Endodermal cell (in vitro differentiated cells): ENCODE data around the gene KCNK4. TPM values are rescaled to one million over a fixed set of nuclear protein-coding genes. Genes with fewer than 3 reads are reported as not detected.

Experiments used
- DNase-seq: peaks from one replicate; pipeline ENCODE4 v3.0.0-alpha.2; 2017
- H3K27ac ChIP-seq: 2 replicates; pipeline ENCODE4 v1.5.1; 2013; ENCODE audit warnings: mild to moderate bottlenecking, low read depth, low read length, moderate library complexity
- H3K27me3 ChIP-seq: 2 replicates; pipeline ENCODE4 v1.6.1; 2013; ENCODE audit warnings: mild to moderate bottlenecking, low read length, moderate library complexity; ENCODE audit not compliant: insufficient read depth, control insufficient read depth, poor library complexity, severe bottlenecking
- H3K36me3 ChIP-seq: 2 replicates; pipeline ENCODE4 v1.7.0; 2013; ENCODE audit warnings: mild to moderate bottlenecking, low read length, moderate library complexity; ENCODE audit not compliant: control insufficient read depth, insufficient read depth
- H3K4me1 ChIP-seq: one replicate; pipeline ENCODE4 v1.7.0; 2013; ENCODE audit warnings: low read length; ENCODE audit not compliant: control insufficient read depth, insufficient read depth
- H3K4me3 ChIP-seq: 2 replicates; pipeline ENCODE4 v1.5.1; 2013; ENCODE audit warnings: mild to moderate bottlenecking, low read length, moderate library complexity
- H3K9ac ChIP-seq: 2 replicates; pipeline ENCODE4 v1.6.1; 2013; ENCODE audit warnings: mild to moderate bottlenecking, low read length, moderate library complexity; ENCODE audit not compliant: poor library complexity, severe bottlenecking; ENCODE audit errors: extremely low read depth
- H3K9me3 ChIP-seq: 2 replicates; pipeline ENCODE4 v1.6.1; 2013; ENCODE audit warnings: mild to moderate bottlenecking, low read length, moderate library complexity; ENCODE audit not compliant: control insufficient read depth
- H3K27ac Mint-ChIP-seq: 2 replicates; pipeline ENCODE4 v1.8.0; 2020; ENCODE audit warnings: mixed read lengths
- H3K27me3 Mint-ChIP-seq: 2 replicates; pipeline ENCODE4 v1.8.0; 2021; ENCODE audit warnings: mild to moderate bottlenecking, mixed read lengths; ENCODE audit not compliant: insufficient read depth
- H3K36me3 Mint-ChIP-seq: 2 replicates; pipeline ENCODE4 v1.8.0; 2020; ENCODE audit warnings: low read depth, mixed read lengths
- H3K4me1 Mint-ChIP-seq: 2 replicates; pipeline ENCODE4 v1.8.0; 2020; ENCODE audit warnings: mixed read lengths
- H3K4me3 Mint-ChIP-seq: 2 replicates; pipeline ENCODE4 v1.8.0; 2020; ENCODE audit warnings: mild to moderate bottlenecking, moderate library complexity, mixed read lengths
- H3K9me3 Mint-ChIP-seq: 2 replicates; pipeline ENCODE4 v1.8.0; 2020; ENCODE audit warnings: mild to moderate bottlenecking, mixed read lengths
- WGBS, 2 experiments: methylation state at CpG; one replicate each; pipeline versions ENCODE4 v1.1.5 to v1.1.7; 2013; ENCODE audit warnings: missing lambda C conversion rate in 2 of 2, mixed read lengths in 1 of 2; ENCODE audit not compliant: insufficient coverage in 1 of 2, insufficient read length in 1 of 2; 5-methylcytosine and 5-hydroxymethylcytosine counted together
- total RNA-seq, 2 donors: library from RNA; stranded (reverse); fragmentation: NEBNext Ultra II Directional in 1 of 2; extraction: Animal tissue kit (Norgen Biotek cat#: 25700) in 1 of 2; gene quantifications; 2 replicates in 1 of 2; 3 replicates in 1 of 2; pipeline ENCODE4 v1.2.1, GENCODE V29; 2021
- TF ChIP-seq, protein P1 (sequence below): fragments of 200-600 bp; sonication (generic); conservative IDR thresholded peaks from 2 replicates; pipeline ENCODE4 v1.5.0; 2021; ENCODE audit warnings: antibody characterized with exemption, mild to moderate bottlenecking

Gene KCNK4
- total RNA-seq, 2 donors from 2014 or later = not detected

DNA sequence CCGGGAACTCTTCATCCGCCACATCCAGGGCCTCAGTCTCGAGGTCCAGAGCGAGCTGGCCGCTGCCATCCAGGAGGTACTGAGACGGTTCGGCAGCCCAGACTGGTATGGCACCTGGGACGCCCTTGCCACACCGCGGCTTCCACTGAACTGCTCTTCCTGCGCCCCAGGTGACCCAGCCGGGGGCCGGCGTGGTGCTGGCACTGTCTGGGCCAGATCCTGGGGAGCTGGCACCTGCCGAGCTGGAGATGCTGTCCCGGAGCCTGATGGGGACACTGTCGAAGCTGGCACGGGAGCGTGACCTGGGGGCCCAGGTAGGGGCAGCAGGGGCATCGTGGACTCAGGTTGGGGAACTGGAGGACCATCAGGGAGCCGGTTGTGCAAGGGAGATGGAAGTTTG is 50.3 kb downstream of the KCNK4 start:
- no peak for DNase-seq
- Histone ChIP-seq H3K9ac (no peak overlapping the region), H3K27ac (no peak overlapping the region), H3K27me3 (no peaks in the 10 kb centered on the region), H3K36me3 (no peaks in the 10 kb centered on the region), H3K4me1 (no peaks in the 10 kb centered on the region), H3K9me3 (no peaks in the 10 kb centered on the region), H3K4me3 (no peak overlapping the region)
- Mint-ChIP-seq H3K27me3 (peaks cover 13% of the 10 kb centered on the region), H3K4me3 (peak overlapping the region; percentile 59), H3K27ac (no peak overlapping the region), H3K9me3 (no peaks in the 10 kb centered on the region), H3K4me1 (peaks cover 7% of the 10 kb centered on the region), H3K36me3 (peaks cover 3% of the 10 kb centered on the region)
- TF ChIP-seq, protein P1, sequence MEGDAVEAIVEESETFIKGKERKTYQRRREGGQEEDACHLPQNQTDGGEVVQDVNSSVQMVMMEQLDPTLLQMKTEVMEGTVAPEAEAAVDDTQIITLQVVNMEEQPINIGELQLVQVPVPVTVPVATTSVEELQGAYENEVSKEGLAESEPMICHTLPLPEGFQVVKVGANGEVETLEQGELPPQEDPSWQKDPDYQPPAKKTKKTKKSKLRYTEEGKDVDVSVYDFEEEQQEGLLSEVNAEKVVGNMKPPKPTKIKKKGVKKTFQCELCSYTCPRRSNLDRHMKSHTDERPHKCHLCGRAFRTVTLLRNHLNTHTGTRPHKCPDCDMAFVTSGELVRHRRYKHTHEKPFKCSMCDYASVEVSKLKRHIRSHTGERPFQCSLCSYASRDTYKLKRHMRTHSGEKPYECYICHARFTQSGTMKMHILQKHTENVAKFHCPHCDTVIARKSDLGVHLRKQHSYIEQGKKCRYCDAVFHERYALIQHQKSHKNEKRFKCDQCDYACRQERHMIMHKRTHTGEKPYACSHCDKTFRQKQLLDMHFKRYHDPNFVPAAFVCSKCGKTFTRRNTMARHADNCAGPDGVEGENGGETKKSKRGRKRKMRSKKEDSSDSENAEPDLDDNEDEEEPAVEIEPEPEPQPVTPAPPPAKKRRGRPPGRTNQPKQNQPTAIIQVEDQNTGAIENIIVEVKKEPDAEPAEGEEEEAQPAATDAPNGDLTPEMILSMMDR = no peak
- 93 to 94% methylated on average over 6 to 21 of the region's 21 CpGs for WGBS, 2 experiments

DNA sequence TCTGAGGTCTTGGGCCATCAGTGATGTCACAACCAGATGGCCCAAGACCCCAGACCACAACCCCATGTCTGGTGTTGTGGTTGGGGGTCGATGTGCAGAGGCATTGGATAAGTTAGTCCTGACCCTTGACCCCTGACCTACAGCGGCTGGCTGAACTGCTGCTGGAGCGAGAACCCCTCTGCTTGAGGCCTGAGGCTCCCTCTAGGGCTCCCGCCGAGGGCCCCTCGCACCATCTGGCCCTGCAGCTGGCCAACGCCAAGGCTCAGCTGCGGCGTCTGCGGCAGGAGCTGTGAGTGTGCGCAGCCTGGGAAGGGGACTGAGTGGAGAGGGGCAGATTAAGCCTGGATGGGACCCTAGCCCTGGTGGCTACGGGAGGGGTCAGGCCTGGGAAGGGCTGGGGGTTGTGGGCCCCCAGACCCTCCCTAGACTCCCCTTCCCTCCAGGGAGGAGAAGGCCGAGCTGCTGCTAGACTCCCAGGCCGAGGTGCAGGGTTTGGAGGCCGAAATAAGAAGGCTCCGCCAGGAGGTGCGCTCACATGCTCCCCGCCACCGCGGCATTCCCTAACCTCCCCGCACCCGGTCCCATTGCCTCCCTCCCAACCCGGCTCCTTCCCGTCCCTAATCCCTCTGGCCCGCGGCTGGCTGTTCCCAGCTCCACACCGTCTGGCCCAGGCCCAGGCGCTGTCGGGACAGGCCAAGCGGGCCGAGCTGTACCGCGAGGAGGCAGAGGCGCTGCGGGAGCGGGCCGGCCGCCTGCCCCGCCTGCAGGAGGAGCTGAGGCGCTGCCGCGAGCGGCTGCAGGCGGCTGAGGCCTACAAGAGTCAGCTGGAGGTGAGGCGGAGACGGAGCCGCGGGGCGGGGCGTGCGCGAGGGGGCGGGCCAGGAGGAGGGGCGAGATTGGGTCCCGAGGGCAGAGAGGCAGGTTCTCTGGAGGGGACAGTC is 51.0 kb downstream of the KCNK4 start:
- TF ChIP-seq, protein P1 = peak; percentile 71
- H3K27me3 ChIP-seq = no peaks in the 10 kb centered on the region
- WGBS, 2 experiments = 29 to 34% methylated on average over 34 to 55 of the region's 55 CpGs
- no peaks in the 10 kb centered on the region for H3K9me3 Mint-ChIP-seq
- H3K9me3 ChIP-seq = no peaks in the 10 kb centered on the region
- no peaks in the 10 kb centered on the region for H3K4me1 ChIP-seq
- peak overlapping the region; percentile 49 for H3K4me3 ChIP-seq
- peaks cover 3% of the 10 kb centered on the region for H3K36me3 Mint-ChIP-seq
- H3K27me3 Mint-ChIP-seq = peaks cover 13% of the 10 kb centered on the region
- peaks cover 7% of the 10 kb centered on the region for H3K4me1 Mint-ChIP-seq
- no peaks in the 10 kb centered on the region for H3K36me3 ChIP-seq
- peak overlapping the region; percentile 59 for H3K4me3 Mint-ChIP-seq
- peak overlapping the region; percentile 73 for H3K27ac ChIP-seq
- H3K27ac Mint-ChIP-seq = no peak overlapping the region
- peak overlapping the region; percentile 34 for H3K9ac ChIP-seq
- peak; percentile 99 for DNase-seq

DNA sequence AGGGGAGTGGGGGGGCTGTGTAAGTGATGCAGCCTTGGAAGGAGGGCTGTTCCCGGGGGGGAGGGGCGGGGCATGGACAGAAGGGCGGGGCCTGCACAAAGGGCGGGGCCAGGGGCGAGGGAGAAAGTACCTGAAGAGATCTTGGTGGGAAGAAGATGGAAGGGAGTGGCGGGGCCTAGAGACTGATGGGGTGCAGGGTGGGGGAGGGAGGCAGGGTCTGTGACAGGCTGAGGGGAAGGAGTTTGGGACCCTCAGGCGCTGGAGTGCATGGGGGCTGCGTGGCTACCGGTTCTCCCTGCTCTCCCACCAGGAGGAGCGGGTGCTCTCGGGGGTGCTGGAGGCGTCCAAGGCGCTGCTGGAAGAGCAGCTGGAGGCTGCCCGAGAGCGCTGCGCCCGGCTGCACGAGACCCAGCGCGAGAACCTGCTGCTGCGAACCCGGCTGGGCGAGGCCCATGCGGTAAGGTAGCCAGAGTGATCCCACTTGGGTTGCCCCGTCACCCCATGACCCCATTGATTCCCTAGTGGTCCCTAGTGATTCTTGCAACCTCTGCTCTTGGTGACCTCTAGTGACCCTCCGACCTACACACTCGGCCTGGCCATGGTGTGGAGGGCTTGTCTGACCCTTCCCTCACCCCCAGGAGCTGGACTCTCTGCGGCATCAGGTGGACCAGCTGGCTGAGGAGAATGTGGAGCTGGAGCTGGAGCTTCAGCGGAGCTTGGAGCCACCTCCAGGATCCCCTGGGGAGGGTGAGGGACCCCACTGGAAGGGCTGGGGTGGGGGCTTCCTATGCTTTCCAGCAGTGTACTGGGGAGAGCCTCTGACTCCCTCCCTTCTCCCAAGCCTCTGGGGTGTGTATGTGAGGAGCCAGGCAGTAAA is 52.0 kb downstream of the KCNK4 start:
- no peaks in the 10 kb centered on the region for H3K36me3 ChIP-seq
- Mint-ChIP-seq H3K27ac (no peak overlapping the region), H3K27me3 (peaks cover 13% of the 10 kb centered on the region), H3K4me1 (peaks cover 7% of the 10 kb centered on the region), H3K36me3 (peaks cover 3% of the 10 kb centered on the region), H3K4me3 (peak overlapping the region; percentile 59), H3K9me3 (no peaks in the 10 kb centered on the region)
- no peaks in the 10 kb centered on the region for H3K9me3 ChIP-seq
- no peak overlapping the region for H3K27ac ChIP-seq
- H3K9ac ChIP-seq = no peak overlapping the region
- TF ChIP-seq, protein P1 = no peak
- no peaks in the 10 kb centered on the region for H3K4me1 ChIP-seq
- H3K4me3 ChIP-seq = no peak overlapping the region
- WGBS, 2 experiments = 80 to 89% methylated on average over 16 to 28 of the region's 29 CpGs
- no peak for DNase-seq
- H3K27me3 ChIP-seq = no peaks in the 10 kb centered on the region
